ENCODE measurements around the gene KCNC3. TPM values are rescaled to one million over a fixed set of nuclear protein-coding genes. Genes with fewer than 3 reads are reported as not detected.

Gene KCNC3
- total and polyA plus RNA-seq, 2 of the 4 experiments (the other 2 are of a cell fraction) = 0.07 TPM; not detected in 1

- Histone ChIP-seq H3K79me1 (ENCODE audit: low read depth in 1 of 2, low read length in 2 of 2) (no peaks in the 10 kb centered on the region), H3K18ac (ENCODE audit: low read depth, low read length) (no peak overlapping the region), H4K20me1 (ENCODE audit: insufficient read depth, low read length) (no peaks in the 10 kb centered on the region), H4K8ac (ENCODE audit: low read depth in 2 of 2, low read length in 2 of 2) (peak overlapping the region; percentile 9 to 68; a peak in 3 of 4 replicates), H2BK15ac (ENCODE audit: low read depth, low read length) (no peak overlapping the region), H2BK120ac (ENCODE audit: low read depth, low read length) (no peak overlapping the region), H3K4me3 (ENCODE audit: insufficient read depth, low read depth, low read length) (peak overlapping the region; percentile 36), H3K27me3 (ENCODE audit: control insufficient read depth, insufficient read depth, low read length) (peaks cover 6% of the 10 kb centered on the region; the same call in 1 of the 2 replicates), H3K14ac (replicated peaks; ENCODE audit: low read depth, low read length) (no peak overlapping the region), H3K36me3 (ENCODE audit: control insufficient read depth, insufficient read depth, low read length) (no peaks in the 10 kb centered on the region), H3K23ac (ENCODE audit: low read depth, low read length) (no peak overlapping the region), H2AK9ac (replicated peaks; ENCODE audit: low read depth, low read length, poor library complexity) (no peak overlapping the region), H3K27ac (ENCODE audit: insufficient read depth, low read length) (no peak overlapping the region), H3K4me2 (ENCODE audit: low read depth, low read length) (peak overlapping the region; percentile 86), H3K4me1 (ENCODE audit: control insufficient read depth, insufficient read depth, low read length) (no peaks in the 10 kb centered on the region), H3K56ac (ENCODE audit: extremely low read depth, insufficient read depth, low read length) (no peak overlapping the region), H3K4ac (ENCODE audit: low read depth, low read length) (peak overlapping the region; percentile 14; the same call in 1 of the 2 replicates), H4K91ac (ENCODE audit: insufficient read depth, low read depth, low read length) (peak overlapping the region; percentile 2; the same call in 1 of the 2 replicates), H2BK5ac (ENCODE audit: low read depth, low read length, poor library complexity, severe bottlenecking) (no peak overlapping the region), H3K9me3 (ENCODE audit: control insufficient read depth, insufficient read depth, low read length) (no peaks in the 10 kb centered on the region), H2BK20ac (ENCODE audit: low read depth, low read length) (no peak overlapping the region), H3K9ac (ENCODE audit: low read depth, low read length) (peak overlapping the region; percentile 28; the same call in 1 of the 2 replicates), H2AFZ (replicated peaks; ENCODE audit: low read length, poor library complexity) (peak overlapping the region; percentile 90), H4K5ac (ENCODE audit: low read depth, low read length) (peak overlapping the region; percentile 45; the same call in 1 of the 2 replicates), H3K9me1 (ENCODE audit: insufficient read depth, low read length) (no peaks in the 10 kb centered on the region), H2AK5ac (ENCODE audit: low read depth, low read length) (no peak overlapping the region)
- CTCF ChIA-PET = interaction anchor here (0.5 to 1.0 kb wide), 5 partner anchors 11 to 689 kb away, joined by 3 to 7 read pairs (median 4); no protein-coding TSS in a partner anchor
- ATAC-seq (ENCODE audit: low read depth) = peak; percentile 96
- dilution Hi-C loops (cut with HindIII; ENCODE audit: low sequenced_read_pairs, unreplicated experiment) = no loop called here
- POLR2A ChIA-PET (ENCODE audit: unreplicated experiment) = no interaction called here
- in situ Hi-C loops (cut with MboI; ENCODE audit: low sequenced_read_pairs) = loop anchor here (10.0 kb wide), 1 partner anchor 427 kb away; no protein-coding TSS in a partner anchor
- peak; percentile 41 for DNase-seq
- no TSS peak for BruUV-seq (replicated peaks)
- WGBS, 2 experiments (ENCODE audit: extremely low coverage in 2 of 2, insufficient read length in 1 of 2) = 17% methylated on average over 20 of the region's 54 CpGs; no CpG with 5 or more reads in 1 of the 2 experiments
- TF ChIP-seq RAD21 (IDR thresholded peaks at IDR 0.05; ENCODE audit: low read length) = peak; percentile 72
- TF ChIP-seq, protein P1, sequence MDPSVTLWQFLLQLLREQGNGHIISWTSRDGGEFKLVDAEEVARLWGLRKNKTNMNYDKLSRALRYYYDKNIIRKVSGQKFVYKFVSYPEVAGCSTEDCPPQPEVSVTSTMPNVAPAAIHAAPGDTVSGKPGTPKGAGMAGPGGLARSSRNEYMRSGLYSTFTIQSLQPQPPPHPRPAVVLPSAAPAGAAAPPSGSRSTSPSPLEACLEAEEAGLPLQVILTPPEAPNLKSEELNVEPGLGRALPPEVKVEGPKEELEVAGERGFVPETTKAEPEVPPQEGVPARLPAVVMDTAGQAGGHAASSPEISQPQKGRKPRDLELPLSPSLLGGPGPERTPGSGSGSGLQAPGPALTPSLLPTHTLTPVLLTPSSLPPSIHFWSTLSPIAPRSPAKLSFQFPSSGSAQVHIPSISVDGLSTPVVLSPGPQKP (IDR thresholded peaks at IDR 0.05; ENCODE audit: borderline replicate concordance, low read depth, low read length) = no peak
- TF ChIP-seq SMC3 (IDR thresholded peaks at IDR 0.05; ENCODE audit: low read depth, low read length) = peak; percentile 57
- peak; percentile 75 for TF ChIP-seq CTCF (conservative IDR thresholded peaks at IDR 0.05; ENCODE audit: low read depth, low read length)
- no peak for TF ChIP-seq RFX5 (IDR thresholded peaks at IDR 0.05; ENCODE audit: low read depth, low read length)
- intact Hi-C loops (cut with micrococcal nuclease) = loop anchor here (1.0 to 10.0 kb wide), 5 partner anchors 104 to 657 kb away; partner anchors contain the start of gene KLK10
Measured at GRCh38 chr19:50357178-50358100, 28.3 kb upstream of the KCNC3 start.

All from IMR-90 (cell line).